ENCODE data around the gene IL1A. TPM values are rescaled to one million over a fixed set of nuclear protein-coding genes. Genes with fewer than 3 reads are reported as not detected.

The IL1A gene
- total and polyA plus RNA-seq, 9 of the 15 experiments (the other 6 are each of a cell fraction or from before 2014, with no cell fraction given) = 0.03 to 0.27 (median 0.14) TPM; not detected in 2

DNA sequence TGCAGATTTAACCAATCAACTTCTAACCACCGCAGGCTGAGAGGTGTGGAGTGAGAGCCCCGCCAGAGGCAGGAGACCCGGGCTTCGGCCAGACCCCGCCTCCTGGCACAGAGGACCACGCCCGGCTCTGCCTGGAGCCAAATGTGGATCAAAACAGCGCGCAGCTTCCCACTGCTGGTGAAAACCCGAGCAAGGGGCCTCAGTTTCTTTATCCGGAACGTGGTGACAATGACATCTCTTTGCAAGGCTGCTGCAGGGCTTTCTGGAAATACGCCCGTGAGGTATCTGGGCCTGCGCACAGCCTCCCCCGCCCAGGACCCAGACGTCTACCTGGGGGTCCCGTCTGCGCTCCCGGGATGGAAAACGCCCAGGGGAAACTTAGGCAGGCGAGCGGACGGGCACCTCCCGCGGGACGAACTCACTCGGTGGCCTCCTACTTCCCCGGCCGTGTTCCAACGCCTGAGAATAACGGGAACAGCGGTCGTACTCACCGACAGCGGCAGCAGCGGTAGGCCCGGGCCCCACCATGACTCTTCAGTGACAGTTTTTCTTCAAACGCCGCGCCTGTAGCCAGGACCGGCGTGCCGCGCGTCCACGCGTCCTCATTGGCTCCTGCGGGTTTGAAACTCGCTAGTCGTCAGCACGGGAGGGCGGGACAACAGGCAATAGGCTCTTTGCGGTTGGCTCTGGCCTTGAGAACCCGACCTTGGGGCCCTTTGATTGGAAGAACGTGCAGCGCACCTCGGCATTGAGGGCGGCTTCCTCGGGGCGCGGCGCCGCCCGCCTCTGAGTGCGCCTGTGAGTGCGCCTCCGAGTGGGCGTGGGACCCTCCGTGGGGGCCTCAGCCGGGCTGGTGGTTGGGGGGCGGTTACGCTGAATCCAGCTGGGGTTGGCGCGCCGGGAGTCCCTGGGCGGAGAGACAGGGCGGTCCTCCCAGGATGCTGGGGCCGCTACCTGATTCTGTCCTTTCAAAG, 19.9 kb downstream of the IL1A start, which contains the start of gene CKAP2L (continued):
- TF ChIP-seq, protein P1, sequence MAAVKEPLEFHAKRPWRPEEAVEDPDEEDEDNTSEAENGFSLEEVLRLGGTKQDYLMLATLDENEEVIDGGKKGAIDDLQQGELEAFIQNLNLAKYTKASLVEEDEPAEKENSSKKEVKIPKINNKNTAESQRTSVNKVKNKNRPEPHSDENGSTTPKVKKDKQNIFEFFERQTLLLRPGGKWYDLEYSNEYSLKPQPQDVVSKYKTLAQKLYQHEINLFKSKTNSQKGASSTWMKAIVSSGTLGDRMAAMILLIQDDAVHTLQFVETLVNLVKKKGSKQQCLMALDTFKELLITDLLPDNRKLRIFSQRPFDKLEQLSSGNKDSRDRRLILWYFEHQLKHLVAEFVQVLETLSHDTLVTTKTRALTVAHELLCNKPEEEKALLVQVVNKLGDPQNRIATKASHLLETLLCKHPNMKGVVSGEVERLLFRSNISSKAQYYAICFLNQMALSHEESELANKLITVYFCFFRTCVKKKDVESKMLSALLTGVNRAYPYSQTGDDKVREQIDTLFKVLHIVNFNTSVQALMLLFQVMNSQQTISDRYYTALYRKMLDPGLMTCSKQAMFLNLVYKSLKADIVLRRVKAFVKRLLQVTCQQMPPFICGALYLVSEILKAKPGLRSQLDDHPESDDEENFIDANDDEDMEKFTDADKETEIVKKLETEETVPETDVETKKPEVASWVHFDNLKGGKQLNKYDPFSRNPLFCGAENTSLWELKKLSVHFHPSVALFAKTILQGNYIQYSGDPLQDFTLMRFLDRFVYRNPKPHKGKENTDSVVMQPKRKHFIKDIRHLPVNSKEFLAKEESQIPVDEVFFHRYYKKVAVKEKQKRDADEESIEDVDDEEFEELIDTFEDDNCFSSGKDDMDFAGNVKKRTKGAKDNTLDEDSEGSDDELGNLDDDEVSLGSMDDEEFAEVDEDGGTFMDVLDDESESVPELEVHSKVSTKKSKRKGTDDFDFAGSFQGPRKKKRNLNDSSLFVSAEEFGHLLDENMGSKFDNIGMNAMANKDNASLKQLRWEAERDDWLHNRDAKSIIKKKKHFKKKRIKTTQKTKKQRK (IDR thresholded peaks at IDR 0.05; ENCODE audit: borderline replicate concordance, low read depth, low read length) = peak; percentile 65; the same call in 1 of the 2 replicates
- TF ChIP-seq, protein P2, sequence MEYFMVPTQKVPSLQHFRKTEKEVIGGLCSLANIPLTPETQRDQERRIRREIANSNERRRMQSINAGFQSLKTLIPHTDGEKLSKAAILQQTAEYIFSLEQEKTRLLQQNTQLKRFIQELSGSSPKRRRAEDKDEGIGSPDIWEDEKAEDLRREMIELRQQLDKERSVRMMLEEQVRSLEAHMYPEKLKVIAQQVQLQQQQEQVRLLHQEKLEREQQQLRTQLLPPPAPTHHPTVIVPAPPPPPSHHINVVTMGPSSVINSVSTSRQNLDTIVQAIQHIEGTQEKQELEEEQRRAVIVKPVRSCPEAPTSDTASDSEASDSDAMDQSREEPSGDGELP (CRISPR knock-in tag; IDR thresholded peaks at IDR 0.05; ENCODE audit: borderline replicate concordance) = peak; percentile 93
- TF ChIP-seq POLR2AphosphoS2 (IDR thresholded peaks at IDR 0.05; ENCODE audit: low read length) (no peak), ZNF644 (tag; IDR thresholded peaks at IDR 0.05; ENCODE audit: low read depth) (no peak), SPI1 (IDR thresholded peaks at IDR 0.05; ENCODE audit: borderline replicate concordance, low read depth, low read length) (no peak), KLF13 (tag; IDR thresholded peaks at IDR 0.05; ENCODE audit: borderline replicate concordance, low read depth) (peak; percentile 92), POLR2AphosphoS5 (IDR thresholded peaks at IDR 0.05; ENCODE audit: control insufficient read depth, insufficient read depth, low read depth, low read length) (peak; percentile 12; the same call in 1 of the 2 replicates), MTA3 (IDR thresholded peaks at IDR 0.05; ENCODE audit: borderline replicate concordance) (peak; percentile 56; the same call in 1 of the 2 replicates), PHF21A (IDR thresholded peaks at IDR 0.05; ENCODE audit: borderline replicate concordance, low read depth) (peak; percentile 50; the same call in 1 of the 2 replicates), NR4A1 (CRISPR knock-in tag; IDR thresholded peaks at IDR 0.05) (no peak), NR4A1 (tag; IDR thresholded peaks at IDR 0.05) (peak; percentile 57; the same call in 1 of the 2 replicates), RBM39 (optimal IDR thresholded peaks at IDR 0.05; ENCODE audit: low read depth, low read length) (no peak)
- TF ChIP-seq, protein P3, sequence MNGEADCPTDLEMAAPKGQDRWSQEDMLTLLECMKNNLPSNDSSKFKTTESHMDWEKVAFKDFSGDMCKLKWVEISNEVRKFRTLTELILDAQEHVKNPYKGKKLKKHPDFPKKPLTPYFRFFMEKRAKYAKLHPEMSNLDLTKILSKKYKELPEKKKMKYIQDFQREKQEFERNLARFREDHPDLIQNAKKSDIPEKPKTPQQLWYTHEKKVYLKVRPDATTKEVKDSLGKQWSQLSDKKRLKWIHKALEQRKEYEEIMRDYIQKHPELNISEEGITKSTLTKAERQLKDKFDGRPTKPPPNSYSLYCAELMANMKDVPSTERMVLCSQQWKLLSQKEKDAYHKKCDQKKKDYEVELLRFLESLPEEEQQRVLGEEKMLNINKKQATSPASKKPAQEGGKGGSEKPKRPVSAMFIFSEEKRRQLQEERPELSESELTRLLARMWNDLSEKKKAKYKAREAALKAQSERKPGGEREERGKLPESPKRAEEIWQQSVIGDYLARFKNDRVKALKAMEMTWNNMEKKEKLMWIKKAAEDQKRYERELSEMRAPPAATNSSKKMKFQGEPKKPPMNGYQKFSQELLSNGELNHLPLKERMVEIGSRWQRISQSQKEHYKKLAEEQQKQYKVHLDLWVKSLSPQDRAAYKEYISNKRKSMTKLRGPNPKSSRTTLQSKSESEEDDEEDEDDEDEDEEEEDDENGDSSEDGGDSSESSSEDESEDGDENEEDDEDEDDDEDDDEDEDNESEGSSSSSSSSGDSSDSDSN (IDR thresholded peaks at IDR 0.05; ENCODE audit: borderline replicate concordance in 1 of 2, low read depth in 2 of 2, low read length in 2 of 2) = 0 out of 4 replicates have a peak, but pooled peaks of 1 of the 2 experiments have one; percentile 25
- TF ChIP-seq, protein P4, sequence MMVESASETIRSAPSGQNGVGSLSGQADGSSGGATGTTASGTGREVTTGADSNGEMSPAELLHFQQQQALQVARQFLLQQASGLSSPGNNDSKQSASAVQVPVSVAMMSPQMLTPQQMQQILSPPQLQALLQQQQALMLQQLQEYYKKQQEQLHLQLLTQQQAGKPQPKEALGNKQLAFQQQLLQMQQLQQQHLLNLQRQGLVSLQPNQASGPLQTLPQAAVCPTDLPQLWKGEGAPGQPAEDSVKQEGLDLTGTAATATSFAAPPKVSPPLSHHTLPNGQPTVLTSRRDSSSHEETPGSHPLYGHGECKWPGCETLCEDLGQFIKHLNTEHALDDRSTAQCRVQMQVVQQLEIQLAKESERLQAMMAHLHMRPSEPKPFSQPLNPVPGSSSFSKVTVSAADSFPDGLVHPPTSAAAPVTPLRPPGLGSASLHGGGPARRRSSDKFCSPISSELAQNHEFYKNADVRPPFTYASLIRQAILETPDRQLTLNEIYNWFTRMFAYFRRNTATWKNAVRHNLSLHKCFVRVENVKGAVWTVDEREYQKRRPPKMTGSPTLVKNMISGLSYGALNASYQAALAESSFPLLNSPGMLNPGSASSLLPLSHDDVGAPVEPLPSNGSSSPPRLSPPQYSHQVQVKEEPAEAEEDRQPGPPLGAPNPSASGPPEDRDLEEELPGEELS (CRISPR knock-in tag; IDR thresholded peaks at IDR 0.05; ENCODE audit: borderline replicate concordance) = 0 out of 2 replicates have a peak, but pooled peaks have one; percentile 30

All from K562 (cell line).